Pancreas (tissue), 10 donors: ENCODE results near the gene SNU13. TPM values are rescaled to one million over a fixed set of nuclear protein-coding genes. Genes with fewer than 3 reads are reported as not detected.
"Not testable (repeated sequence)": the region's sequence is repeated elsewhere in the genome, so short reads cannot be mapped to it uniquely, and the experiment has no call there.

ENCODE experiments used
- ATAC-seq, 4 donors: fragments of 200-7000 bp; cut with Tn5 transposase; one replicate each; pipeline versions ENCODE4 v1.8.0 to v1.9.1; 2020; ENCODE audit warnings: mild to moderate bottlenecking in 4 of 4, moderate library complexity in 4 of 4
- DNase-seq, 6 donors: peaks; one replicate each; pipeline ENCODE4 v3.0.0-alpha.2; 2020
- FAIRE-seq: peaks from 2 replicates; lab custom pipeline; 2012; peaks lifted over from hg19 to GRCh38; lab: Jason Lieb, UNC
- H3K27ac ChIP-seq, 4 donors: fragments of 200-600 bp; sonication (generic); 1 replicate in 3 of 4; 2 replicates in 1 of 4; pipeline versions ENCODE4 v1.5.0 to v1.8.0; 2020
- H3K27me3 ChIP-seq, 4 donors: fragments of 200-600 bp; one replicate each; pipeline ENCODE4 v1.8.0; 2021
- H3K36me3 ChIP-seq, 3 donors: fragments of 200-600 bp; sonication (generic) in 1 of 3; one replicate each; pipeline versions ENCODE4 v1.5.0 to v1.8.0; 2020 to 2021
- H3K4me1 ChIP-seq, 3 donors: fragments of 200-600 bp; one replicate each; pipeline ENCODE4 v1.8.0; 2021
- H3K4me3 ChIP-seq, 4 donors: fragments of 200-600 bp; sonication (generic) in 2 of 4; one replicate each; pipeline versions ENCODE4 v1.5.0 to v1.8.0; 2020 to 2021
- H3K9me3 ChIP-seq, 4 donors: fragments of 200-600 bp; one replicate each; pipeline ENCODE4 v1.8.0; 2021
- WGBS, 2 donors: extraction: QIAGEN DNeasy Blood & Tissue Kit; methylation state at CpG; one replicate each; pipeline ENCODE4 v1.1.7; 2013; 5-methylcytosine and 5-hydroxymethylcytosine counted together
- intact Hi-C, 3 donors: fragments of 100-400 bp; cut with DNase I; formaldehyde crosslinking; loops; one replicate each; pipeline versions ENCODE4 v1.11.1 to v1.14.2; 2022
- polyA plus RNA-seq, 2 donors: library from polyadenylated mRNA; stranded (reverse); fragments of 200-250 nt; gene quantifications; one replicate each; pipeline ENCODE4 v1.2.3, GENCODE V29; 2013
- total RNA-seq, 6 donors: library from RNA; stranded (reverse); fragmentation: NEBNext Ultra II Directional in 4 of 6; extraction: Animal tissue kit (Norgen Biotek cat#: 25700) in 4 of 6; gene quantifications; one replicate each; pipeline versions ENCODE4 v1.2.1 to v1.2.4, GENCODE V29; 2021 to 2023
- TF ChIP-seq, protein P1 (sequence below), 4 donors: fragments of 200-600 bp; sonication (generic) in 3 of 4; IDR thresholded peaks; one replicate each; pipeline versions ENCODE4 v1.5.0 to v1.8.0; 2021; ENCODE audit warnings: antibody characterized with exemption in 4 of 4
- donor health status: healthy with polysubstance abuse.
- donor health status: DM: no; HTN: no; CAD: no; lungs with moderate emphysema.
- donor health status: DM: no; HTN: no; CAD: no.
- donor health status: control.
- donor health status: control.
- donor health status: Bipolar disorder and iron deficiency.
- donor health status: DM: yes; HTN: yes; CAD: no.
- donor health status: DM: no; HTN: no; CAD: no.
- donor health status: DM: no; HTN: no; CAD: no.
- donor health status: DM: yes; HTN: yes; CAD: no.

The SNU13 gene
- total and polyA plus RNA-seq, 8 donors, result 43.5 to 89.7 (median 59.5) TPM

DNA sequence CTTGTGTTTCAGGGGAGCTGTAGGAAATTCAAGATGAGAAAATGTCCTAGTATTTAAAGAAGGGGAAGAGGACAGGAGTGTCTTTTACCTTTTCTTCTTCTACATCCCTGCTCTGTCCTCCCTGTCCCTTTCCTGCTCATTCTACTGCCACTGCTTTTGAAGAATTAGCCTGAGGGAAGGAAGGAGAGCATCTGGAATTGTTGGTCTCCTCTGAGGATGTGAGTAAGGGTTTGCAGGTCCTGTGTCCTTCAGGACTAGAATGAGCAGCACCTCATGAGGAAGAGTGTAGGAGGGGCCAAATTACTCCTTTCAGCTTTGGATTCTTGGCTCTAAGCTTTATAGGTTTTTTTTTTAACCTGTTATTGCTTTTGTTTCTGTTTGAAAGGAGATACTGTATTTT is 24.2 kb downstream of the SNU13 start:
- FAIRE-seq, result no peak
- ATAC-seq, result no peak
- H3K36me3 ChIP-seq, result peaks cover 6 to 52% (median 16%) of the 10 kb centered on the region in 3 donors

DNA sequence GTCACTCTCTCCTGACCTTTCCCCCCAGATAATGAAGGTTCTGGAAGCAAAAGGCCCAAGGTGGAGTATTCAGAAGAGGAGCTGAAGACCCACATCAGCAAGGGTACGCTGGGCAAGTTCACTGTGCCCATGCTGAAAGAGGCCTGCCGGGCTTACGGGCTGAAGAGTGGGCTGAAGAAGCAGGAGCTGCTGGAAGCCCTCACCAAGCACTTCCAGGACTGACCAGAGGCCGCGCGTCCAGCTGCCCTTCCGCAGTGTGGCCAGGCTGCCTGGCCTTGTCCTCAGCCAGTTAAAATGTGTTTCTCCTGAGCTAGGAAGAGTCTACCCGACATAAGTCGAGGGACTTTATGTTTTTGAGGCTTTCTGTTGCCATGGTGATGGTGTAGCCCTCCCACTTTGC is 25.1 kb downstream of the SNU13 start:
- H3K9me3 ChIP-seq, H3K4me3 ChIP-seq, ATAC-seq, intact Hi-C loops, H3K4me1 ChIP-seq, FAIRE-seq, H3K27ac ChIP-seq, H3K27me3 ChIP-seq: not testable (repeated sequence)
- WGBS, 2 donors, result 80 to 86% methylated on average over 9 of the region's 9 CpGs
- H3K36me3 ChIP-seq, result peaks cover 6 to 61% (median 23%) of the 10 kb centered on the region in 3 donors
- peak in 1 of 6 donors; percentile 42 for DNase-seq

More for the DNA sequence above, 24.2 kb downstream of the SNU13 start:
- TF ChIP-seq, protein P1, sequence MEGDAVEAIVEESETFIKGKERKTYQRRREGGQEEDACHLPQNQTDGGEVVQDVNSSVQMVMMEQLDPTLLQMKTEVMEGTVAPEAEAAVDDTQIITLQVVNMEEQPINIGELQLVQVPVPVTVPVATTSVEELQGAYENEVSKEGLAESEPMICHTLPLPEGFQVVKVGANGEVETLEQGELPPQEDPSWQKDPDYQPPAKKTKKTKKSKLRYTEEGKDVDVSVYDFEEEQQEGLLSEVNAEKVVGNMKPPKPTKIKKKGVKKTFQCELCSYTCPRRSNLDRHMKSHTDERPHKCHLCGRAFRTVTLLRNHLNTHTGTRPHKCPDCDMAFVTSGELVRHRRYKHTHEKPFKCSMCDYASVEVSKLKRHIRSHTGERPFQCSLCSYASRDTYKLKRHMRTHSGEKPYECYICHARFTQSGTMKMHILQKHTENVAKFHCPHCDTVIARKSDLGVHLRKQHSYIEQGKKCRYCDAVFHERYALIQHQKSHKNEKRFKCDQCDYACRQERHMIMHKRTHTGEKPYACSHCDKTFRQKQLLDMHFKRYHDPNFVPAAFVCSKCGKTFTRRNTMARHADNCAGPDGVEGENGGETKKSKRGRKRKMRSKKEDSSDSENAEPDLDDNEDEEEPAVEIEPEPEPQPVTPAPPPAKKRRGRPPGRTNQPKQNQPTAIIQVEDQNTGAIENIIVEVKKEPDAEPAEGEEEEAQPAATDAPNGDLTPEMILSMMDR (IDR thresholded peaks at IDR 0.05), result no peak
- H3K27ac ChIP-seq, result no peak overlapping the region
- H3K4me1 ChIP-seq, result no peaks in the 10 kb centered on the region
- no peaks in the 10 kb centered on the region for H3K9me3 ChIP-seq
- intact Hi-C loops, result no loop called here
- H3K27me3 ChIP-seq, result no peaks in the 10 kb centered on the region
- H3K4me3 ChIP-seq, result no peak overlapping the region
- no peak for DNase-seq

DNA sequence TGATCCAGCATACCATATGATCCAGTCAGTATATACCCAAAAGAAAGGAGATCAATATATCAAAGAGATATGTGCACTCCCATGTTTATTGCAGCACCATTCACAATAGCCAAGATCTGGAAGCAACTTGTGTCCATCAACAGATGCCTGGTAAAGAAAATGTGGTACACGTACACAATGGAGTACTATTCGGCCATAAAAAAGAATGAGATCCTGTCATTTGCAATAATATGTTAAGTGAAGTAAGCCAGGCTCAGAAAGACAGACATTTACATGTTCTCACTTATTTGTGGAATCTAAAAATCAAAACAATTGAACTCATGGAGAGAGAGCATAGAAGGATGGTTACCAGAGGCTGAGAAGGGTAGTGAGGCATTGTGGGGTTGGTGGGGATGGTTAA is 27.0 kb downstream of the SNU13 start:
- TF ChIP-seq, protein P1 (IDR thresholded peaks at IDR 0.05), result no peak

DNA sequence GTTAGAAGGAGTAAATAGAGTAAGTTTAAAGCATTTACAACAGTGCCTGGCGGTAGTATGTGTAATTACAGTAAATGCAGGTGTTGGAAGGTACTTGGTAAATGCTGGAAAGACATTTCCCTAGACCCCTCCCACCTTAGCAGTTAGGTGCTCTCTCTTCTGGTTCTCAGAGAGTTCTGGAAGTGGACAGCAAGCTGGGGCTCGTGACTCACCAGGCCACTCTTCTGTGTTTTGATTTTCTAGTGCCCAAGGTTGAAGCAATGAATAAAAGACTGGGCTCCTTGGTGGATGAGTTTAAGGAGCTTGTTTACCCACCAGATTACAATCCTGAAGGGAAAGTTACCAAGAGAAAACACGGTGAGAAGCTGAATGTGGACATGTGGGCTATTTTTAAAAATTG is 27.6 kb downstream of the SNU13 start:
- ATAC-seq, result no peak
- no peaks in the 10 kb centered on the region for H3K4me1 ChIP-seq
- intact Hi-C loops, result no loop called here
- H3K36me3 ChIP-seq, result peaks cover 10 to 81% (median 34%) of the 10 kb centered on the region in 3 donors
- H3K9me3 ChIP-seq, result no peaks in the 10 kb centered on the region
- TF ChIP-seq, protein P1 (IDR thresholded peaks at IDR 0.05), result no peak
- no peaks in the 10 kb centered on the region for H3K27me3 ChIP-seq
- no peak for FAIRE-seq
- 75 to 76% methylated on average over 3 of the region's 3 CpGs for WGBS, 2 donors
- DNase-seq, result peak in 1 of 6 donors; percentile 6
- no peak overlapping the region for H3K4me3 ChIP-seq
- H3K27ac ChIP-seq, result no peak overlapping the region

More for the DNA sequence above, 27.0 kb downstream of the SNU13 start:
- no peak for FAIRE-seq
- H3K27ac ChIP-seq, result no peak overlapping the region
- ATAC-seq, result no peak
- WGBS, 2 donors, result 92 to 94% methylated on average over 2 of the region's 2 CpGs
- no peaks in the 10 kb centered on the region for H3K9me3 ChIP-seq
- no peak for DNase-seq
- no peaks in the 10 kb centered on the region for H3K27me3 ChIP-seq
- H3K36me3 ChIP-seq, result peaks cover 10 to 79% (median 34%) of the 10 kb centered on the region in 3 donors
- intact Hi-C loops, result no loop called here
- H3K4me1 ChIP-seq, result no peaks in the 10 kb centered on the region
- H3K4me3 ChIP-seq, result no peak overlapping the region

DNA sequence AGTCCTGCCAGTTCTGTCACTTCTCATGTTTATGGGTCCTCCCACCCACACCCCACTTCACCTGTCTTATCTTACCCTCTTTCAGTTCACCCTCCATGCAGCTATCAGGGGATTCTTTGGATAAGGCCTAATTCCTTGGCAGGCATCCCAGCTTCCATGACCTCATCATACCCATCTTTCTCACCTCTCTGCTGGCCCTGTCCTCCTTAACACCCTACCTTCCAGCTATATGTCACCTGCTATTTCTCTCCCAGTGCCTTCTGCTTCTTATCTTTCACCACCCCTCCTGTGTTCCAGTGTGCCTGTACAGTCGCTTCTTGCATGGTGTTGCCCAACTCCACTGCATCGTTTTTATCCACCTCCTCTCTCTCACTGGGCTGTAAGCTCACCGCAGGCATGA is 28.3 kb downstream of the SNU13 start:
- no peak for DNase-seq
- intact Hi-C loops, result no loop called here
- no peak overlapping the region for H3K4me3 ChIP-seq
- H3K36me3 ChIP-seq, result peaks cover 9 to 85% (median 34%) of the 10 kb centered on the region in 3 donors
- TF ChIP-seq, protein P1 (IDR thresholded peaks at IDR 0.05), result no peak
- H3K9me3 ChIP-seq, result no peaks in the 10 kb centered on the region
- no peak for FAIRE-seq
- 82 to 83% methylated on average over 3 of the region's 3 CpGs for WGBS, 2 donors
- H3K27me3 ChIP-seq, result no peaks in the 10 kb centered on the region
- ATAC-seq, result peak in 1 of 4 donors; percentile 16
- no peaks in the 10 kb centered on the region for H3K4me1 ChIP-seq
- H3K27ac ChIP-seq, result no peak overlapping the region
